ENCODE results near the gene WNT9B.

- TF ChIP-seq, protein P1, sequence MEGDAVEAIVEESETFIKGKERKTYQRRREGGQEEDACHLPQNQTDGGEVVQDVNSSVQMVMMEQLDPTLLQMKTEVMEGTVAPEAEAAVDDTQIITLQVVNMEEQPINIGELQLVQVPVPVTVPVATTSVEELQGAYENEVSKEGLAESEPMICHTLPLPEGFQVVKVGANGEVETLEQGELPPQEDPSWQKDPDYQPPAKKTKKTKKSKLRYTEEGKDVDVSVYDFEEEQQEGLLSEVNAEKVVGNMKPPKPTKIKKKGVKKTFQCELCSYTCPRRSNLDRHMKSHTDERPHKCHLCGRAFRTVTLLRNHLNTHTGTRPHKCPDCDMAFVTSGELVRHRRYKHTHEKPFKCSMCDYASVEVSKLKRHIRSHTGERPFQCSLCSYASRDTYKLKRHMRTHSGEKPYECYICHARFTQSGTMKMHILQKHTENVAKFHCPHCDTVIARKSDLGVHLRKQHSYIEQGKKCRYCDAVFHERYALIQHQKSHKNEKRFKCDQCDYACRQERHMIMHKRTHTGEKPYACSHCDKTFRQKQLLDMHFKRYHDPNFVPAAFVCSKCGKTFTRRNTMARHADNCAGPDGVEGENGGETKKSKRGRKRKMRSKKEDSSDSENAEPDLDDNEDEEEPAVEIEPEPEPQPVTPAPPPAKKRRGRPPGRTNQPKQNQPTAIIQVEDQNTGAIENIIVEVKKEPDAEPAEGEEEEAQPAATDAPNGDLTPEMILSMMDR (IDR thresholded peaks at IDR 0.05) = peak in 2 of 4 experiments; percentile 25 to 31
- TF ChIP-seq POLR2A (IDR thresholded peaks at IDR 0.05) (peak; percentile 48), POLR2AphosphoS5 (IDR thresholded peaks at IDR 0.05) (peak; percentile 94)
Observed at GRCh38 chr17:46922804-46923635, 71.6 kb downstream of the WNT9B start, which contains the start of gene GOSR2.

All from prostate gland (tissue), 2 donors.